Measurements from ENCODE around the gene SMG6. TPM values are rescaled to one million over a fixed set of nuclear protein-coding genes. Genes with fewer than 3 reads are reported as not detected.

SMG6 gene
- polyA plus RNA-seq, 2 donors = 14.0 to 16.7 TPM

DNA sequence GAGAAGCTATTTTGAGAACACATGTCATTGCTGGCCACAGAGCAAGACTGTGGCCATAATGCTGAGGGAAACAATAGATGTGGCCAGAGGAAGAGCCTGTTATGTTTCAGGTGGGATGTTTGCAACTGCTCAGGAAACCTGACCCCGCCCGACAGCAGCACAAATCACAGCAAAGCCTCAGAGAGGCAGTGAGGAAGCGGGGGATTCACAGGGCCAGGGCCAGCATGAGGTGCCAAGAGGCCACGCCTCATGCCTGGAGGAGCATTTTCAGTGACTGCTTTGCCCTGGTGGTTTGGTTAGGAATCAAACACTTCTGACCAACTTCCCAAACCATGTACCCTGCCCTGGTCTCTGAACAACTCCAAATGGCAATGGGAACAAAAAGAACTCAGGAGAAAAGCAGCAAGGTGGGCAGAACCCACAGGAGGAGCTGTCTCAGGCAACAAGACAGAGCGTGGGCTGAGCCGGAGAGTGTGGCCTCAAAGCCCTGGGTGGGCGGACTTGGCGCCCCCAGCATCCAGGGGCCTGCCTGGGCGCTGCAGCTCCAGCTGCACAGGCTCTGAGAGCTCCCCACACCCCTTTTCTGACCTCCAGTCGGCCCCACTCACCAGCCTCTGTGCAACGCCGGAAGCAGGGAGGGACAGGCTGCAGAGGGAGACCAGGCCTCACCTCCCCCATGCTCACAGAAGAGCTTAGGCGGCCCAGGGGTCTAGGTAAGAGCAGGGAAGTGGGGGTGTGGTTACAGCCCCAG, 228.1 kb downstream of the SMG6 start:
- Histone ChIP-seq H3K27me3 (ENCODE audit: control insufficient read depth in 1 of 2, insufficient read depth in 2 of 2, low read length in 2 of 2) (no peaks in the 10 kb centered on the region), H3K4me1 (ENCODE audit: control insufficient read depth in 2 of 2, insufficient read depth in 2 of 2, low read length in 1 of 2) (peaks cover 3 to 13% of the 10 kb centered on the region in 2 donors), H3K4me3 (ENCODE audit: low read depth in 1 of 2, low read length in 2 of 2) (no peak overlapping the region), H3K9me3 (ENCODE audit: control insufficient read depth in 2 of 2, insufficient read depth in 1 of 2, low read depth in 1 of 2, low read length in 1 of 2) (no peaks in the 10 kb centered on the region), H3K36me3 (ENCODE audit: control insufficient read depth in 2 of 2, insufficient read depth in 2 of 2, low read length in 1 of 2) (peaks cover 0 to 23% of the 10 kb centered on the region in 2 donors), H3K27ac (ENCODE audit: low read depth in 2 of 2, low read length in 1 of 2) (peak overlapping the region; percentile 5 to 54)
- WGBS, 2 donors = 39 to 46% methylated on average over 13 of the region's 13 CpGs

DNA sequence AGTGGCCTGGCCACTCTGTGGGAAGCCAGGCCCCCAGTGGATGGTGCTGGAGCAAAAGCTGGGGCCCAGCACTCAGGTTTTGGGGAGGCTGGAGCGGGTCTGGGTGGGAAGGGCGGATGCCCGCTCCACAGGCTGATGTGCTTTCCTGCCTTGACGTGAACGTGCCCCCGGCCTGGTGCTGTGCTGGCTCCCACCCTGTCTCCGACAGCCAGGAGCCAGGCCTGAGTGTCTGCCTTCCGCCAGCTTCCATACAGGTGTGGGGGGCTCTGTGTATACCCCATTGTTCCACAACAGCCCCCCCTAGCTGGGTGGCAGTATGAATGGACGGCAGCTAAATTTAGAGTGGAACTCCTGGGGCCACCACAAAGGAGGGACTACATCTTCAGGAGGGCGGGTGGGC, 228.7 kb downstream of the SMG6 start:
- Histone ChIP-seq H3K4me3 (ENCODE audit: low read depth in 1 of 2, low read length in 2 of 2) (no peak overlapping the region), H3K36me3 (ENCODE audit: control insufficient read depth in 2 of 2, insufficient read depth in 2 of 2, low read length in 1 of 2) (peaks cover 0 to 23% of the 10 kb centered on the region in 2 donors), H3K4me1 (ENCODE audit: control insufficient read depth in 2 of 2, insufficient read depth in 2 of 2, low read length in 1 of 2) (peaks cover 5 to 14% of the 10 kb centered on the region in 2 donors), H3K27me3 (ENCODE audit: control insufficient read depth in 1 of 2, insufficient read depth in 2 of 2, low read length in 2 of 2) (no peaks in the 10 kb centered on the region), H3K27ac (ENCODE audit: low read depth in 2 of 2, low read length in 1 of 2) (peak overlapping the region; percentile 40 to 69), H3K9me3 (ENCODE audit: control insufficient read depth in 2 of 2, insufficient read depth in 1 of 2, low read depth in 1 of 2, low read length in 1 of 2) (no peaks in the 10 kb centered on the region)
- 80 to 87% methylated on average over 10 of the region's 10 CpGs for WGBS, 2 donors

DNA sequence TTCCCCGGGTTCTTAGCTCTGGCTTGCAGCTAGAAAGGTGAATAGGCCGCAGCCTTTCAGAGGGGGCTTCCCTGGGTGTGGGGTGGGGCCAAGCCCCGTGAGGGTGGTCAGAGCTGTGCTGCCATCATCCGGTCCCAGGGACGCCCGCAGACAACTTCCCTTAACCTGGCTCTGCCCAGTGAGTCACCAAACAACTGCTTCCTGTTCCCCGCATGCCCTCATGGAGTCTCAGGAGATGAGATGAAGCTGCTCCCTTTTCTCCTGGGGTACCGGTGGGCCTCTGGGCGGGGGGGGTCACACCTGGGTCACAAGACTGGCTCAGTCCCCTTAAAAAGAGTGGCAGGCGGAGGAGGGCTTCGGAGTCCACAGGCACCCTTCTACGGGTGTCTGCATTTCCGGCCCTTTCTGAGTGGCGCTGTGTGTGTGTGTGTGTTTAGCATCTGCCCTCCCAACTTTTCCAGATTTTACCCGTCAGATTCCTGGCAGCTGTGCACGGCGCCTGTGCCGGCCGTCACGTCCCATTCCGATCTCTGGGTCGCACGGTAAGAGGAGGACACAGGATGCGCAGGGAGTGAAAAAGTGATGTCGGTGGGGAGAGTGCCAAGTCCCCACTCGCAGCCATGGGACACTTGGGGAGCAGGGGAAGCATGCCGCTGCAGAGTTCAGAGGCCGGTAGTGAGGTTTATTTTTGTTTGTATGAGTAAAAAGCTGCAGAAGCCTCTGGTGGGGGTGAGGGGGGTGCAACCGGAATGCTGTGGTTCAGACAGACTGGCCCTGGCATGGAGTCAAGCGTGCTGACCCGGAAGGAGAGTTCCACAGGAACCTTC, 231.9 kb downstream of the SMG6 start:
- Histone ChIP-seq H3K36me3 (ENCODE audit: control insufficient read depth in 2 of 2, insufficient read depth in 2 of 2, low read length in 1 of 2) (peaks cover 0 to 24% of the 10 kb centered on the region in 2 donors), H3K4me1 (ENCODE audit: control insufficient read depth in 2 of 2, insufficient read depth in 2 of 2, low read length in 1 of 2) (peaks cover 3 to 18% of the 10 kb centered on the region in 2 donors)
- 66 to 67% methylated on average over 31 of the region's 31 CpGs for WGBS, 2 donors

DNA sequence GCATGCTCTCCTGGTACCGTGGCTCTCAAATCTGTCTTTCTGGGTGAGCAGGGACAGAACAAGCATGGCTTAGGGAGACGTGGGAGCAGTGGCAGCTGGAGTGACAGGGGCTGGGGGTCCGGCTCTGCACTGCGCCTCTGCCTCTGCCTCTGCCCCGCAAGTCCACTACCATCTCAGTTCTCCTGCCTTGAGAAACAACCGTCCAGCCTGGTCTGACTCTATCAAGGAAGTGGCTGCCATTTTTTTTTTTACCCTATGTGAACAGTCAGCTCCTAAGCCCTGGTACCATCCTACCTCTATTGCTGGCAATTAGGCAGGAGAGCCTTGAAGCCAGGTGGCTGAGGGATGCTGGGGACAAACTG, 232.6 kb downstream of the SMG6 start:
- Histone ChIP-seq H3K27ac (ENCODE audit: low read depth in 2 of 2, low read length in 1 of 2) (peak overlapping the region; percentile 74 to 84), H3K27me3 (ENCODE audit: control insufficient read depth in 1 of 2, insufficient read depth in 2 of 2, low read length in 2 of 2) (no peaks in the 10 kb centered on the region), H3K4me3 (ENCODE audit: low read depth in 1 of 2, low read length in 2 of 2) (no peak overlapping the region), H3K36me3 (ENCODE audit: control insufficient read depth in 2 of 2, insufficient read depth in 2 of 2, low read length in 1 of 2) (peaks cover 0 to 27% of the 10 kb centered on the region in 2 donors), H3K9me3 (ENCODE audit: control insufficient read depth in 2 of 2, insufficient read depth in 1 of 2, low read depth in 1 of 2, low read length in 1 of 2) (peaks cover 0 to 3% of the 10 kb centered on the region in 2 donors), H3K4me1 (ENCODE audit: control insufficient read depth in 2 of 2, insufficient read depth in 2 of 2, low read length in 1 of 2) (peaks cover 2 to 18% of the 10 kb centered on the region in 2 donors)
- WGBS, 2 donors = 81 to 87% methylated on average over 6 of the region's 6 CpGs

More for the DNA sequence above, 231.9 kb downstream of the SMG6 start:
- peaks cover 0 to 3% of the 10 kb centered on the region in 2 donors for H3K9me3 ChIP-seq (ENCODE audit: control insufficient read depth in 2 of 2, insufficient read depth in 1 of 2, low read depth in 1 of 2, low read length in 1 of 2)
- peak overlapping the region; percentile 74 to 84 for H3K27ac ChIP-seq (ENCODE audit: low read depth in 2 of 2, low read length in 1 of 2)
- no peak overlapping the region for H3K4me3 ChIP-seq (ENCODE audit: low read depth in 1 of 2, low read length in 2 of 2)
- no peaks in the 10 kb centered on the region for H3K27me3 ChIP-seq (ENCODE audit: control insufficient read depth in 1 of 2, insufficient read depth in 2 of 2, low read length in 2 of 2)

DNA sequence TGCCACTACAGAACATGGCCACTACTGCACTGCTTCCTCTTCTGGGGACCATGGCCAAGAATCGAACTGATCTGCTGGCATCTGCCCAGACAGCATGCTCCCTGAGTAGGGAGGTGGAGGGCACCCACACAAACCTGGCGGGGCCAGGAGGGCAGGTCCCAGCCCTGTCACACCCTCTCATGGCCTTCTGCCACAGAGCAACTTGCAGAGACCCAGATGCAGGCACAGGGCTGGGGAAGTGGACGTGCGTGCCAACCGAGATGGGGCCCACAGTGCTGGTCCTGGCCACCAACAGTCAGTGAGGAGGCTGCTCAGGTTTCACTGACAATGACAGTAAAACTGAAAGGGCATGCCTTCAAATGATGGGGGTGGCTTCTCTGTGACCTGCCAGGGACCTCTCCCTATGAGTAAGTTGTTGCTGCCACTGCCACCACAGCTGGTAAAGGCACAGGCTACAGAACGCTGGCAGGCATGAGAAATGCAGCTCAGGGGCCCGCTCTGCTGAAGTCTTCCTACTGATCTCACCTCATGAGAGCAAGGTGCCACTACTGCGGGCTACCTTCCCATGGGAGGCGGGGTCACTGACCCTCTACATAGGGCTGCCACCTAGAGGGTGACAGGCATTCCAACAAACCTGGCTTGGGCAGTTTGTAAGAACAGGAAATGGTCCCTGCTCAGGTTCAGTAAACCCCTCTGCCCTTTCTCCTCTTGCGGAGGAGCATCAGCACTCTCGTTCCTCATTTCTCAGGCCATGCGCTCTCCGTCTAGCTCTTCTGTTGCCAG, 233.2 kb downstream of the SMG6 start:
- no peaks in the 10 kb centered on the region for H3K27me3 ChIP-seq (ENCODE audit: control insufficient read depth in 1 of 2, insufficient read depth in 2 of 2, low read length in 2 of 2)
- peaks cover 0 to 3% of the 10 kb centered on the region in 2 donors for H3K9me3 ChIP-seq (ENCODE audit: control insufficient read depth in 2 of 2, insufficient read depth in 1 of 2, low read depth in 1 of 2, low read length in 1 of 2)
- peaks cover 0 to 28% of the 10 kb centered on the region in 2 donors for H3K36me3 ChIP-seq (ENCODE audit: control insufficient read depth in 2 of 2, insufficient read depth in 2 of 2, low read length in 1 of 2)
- H3K4me3 ChIP-seq (ENCODE audit: low read depth in 1 of 2, low read length in 2 of 2) = no peak overlapping the region
- peak overlapping the region; percentile 74 to 84 for H3K27ac ChIP-seq (ENCODE audit: low read depth in 2 of 2, low read length in 1 of 2)
- H3K4me1 ChIP-seq (ENCODE audit: control insufficient read depth in 2 of 2, insufficient read depth in 2 of 2, low read length in 1 of 2) = peaks cover 2 to 15% of the 10 kb centered on the region in 2 donors
- WGBS, 2 donors = 67 to 73% methylated on average over 13 of the region's 13 CpGs

DNA sequence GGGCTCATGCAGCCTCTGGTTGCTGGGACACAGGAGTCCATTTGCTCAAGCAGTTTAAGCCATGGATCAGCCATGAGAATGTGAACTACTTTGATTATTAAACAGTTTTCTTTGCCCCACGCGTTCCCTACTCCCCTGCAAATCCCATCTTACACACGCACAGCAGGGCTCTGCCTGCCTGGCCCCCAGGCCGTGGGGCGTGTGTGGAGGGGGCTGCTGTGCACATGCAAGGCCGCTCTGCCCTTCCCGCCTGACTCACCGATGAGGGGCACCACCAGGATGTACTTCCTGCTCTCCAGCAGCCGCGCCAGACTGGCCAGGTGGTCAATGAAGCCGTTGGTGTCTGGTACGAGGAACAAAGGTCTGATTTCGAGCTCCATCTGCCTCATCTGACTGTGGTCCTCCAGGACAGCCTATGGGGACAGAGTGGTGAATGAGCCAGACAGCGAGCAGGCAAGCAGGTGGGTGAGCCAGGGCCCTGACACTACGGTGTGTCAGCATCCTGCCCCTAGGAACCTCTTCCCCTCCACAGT, 235.0 kb downstream of the SMG6 start:
- H3K27me3 ChIP-seq (ENCODE audit: control insufficient read depth in 1 of 2, insufficient read depth in 2 of 2, low read length in 2 of 2) = no peaks in the 10 kb centered on the region
- H3K36me3 ChIP-seq (ENCODE audit: control insufficient read depth in 2 of 2, insufficient read depth in 2 of 2, low read length in 1 of 2) = peaks cover 4 to 37% of the 10 kb centered on the region in 2 donors
- WGBS, 2 donors = 72 to 74% methylated on average over 15 of the region's 15 CpGs
- H3K27ac ChIP-seq (ENCODE audit: low read depth in 2 of 2, low read length in 1 of 2) = peak overlapping the region; percentile 37 to 50
- no peak overlapping the region for H3K4me3 ChIP-seq (ENCODE audit: low read depth in 1 of 2, low read length in 2 of 2)
- H3K9me3 ChIP-seq (ENCODE audit: control insufficient read depth in 2 of 2, insufficient read depth in 1 of 2, low read depth in 1 of 2, low read length in 1 of 2) = peaks cover 0 to 3% of the 10 kb centered on the region in 2 donors
- H3K4me1 ChIP-seq (ENCODE audit: control insufficient read depth in 2 of 2, insufficient read depth in 2 of 2, low read length in 1 of 2) = peaks cover 10 to 20% of the 10 kb centered on the region in 2 donors

DNA sequence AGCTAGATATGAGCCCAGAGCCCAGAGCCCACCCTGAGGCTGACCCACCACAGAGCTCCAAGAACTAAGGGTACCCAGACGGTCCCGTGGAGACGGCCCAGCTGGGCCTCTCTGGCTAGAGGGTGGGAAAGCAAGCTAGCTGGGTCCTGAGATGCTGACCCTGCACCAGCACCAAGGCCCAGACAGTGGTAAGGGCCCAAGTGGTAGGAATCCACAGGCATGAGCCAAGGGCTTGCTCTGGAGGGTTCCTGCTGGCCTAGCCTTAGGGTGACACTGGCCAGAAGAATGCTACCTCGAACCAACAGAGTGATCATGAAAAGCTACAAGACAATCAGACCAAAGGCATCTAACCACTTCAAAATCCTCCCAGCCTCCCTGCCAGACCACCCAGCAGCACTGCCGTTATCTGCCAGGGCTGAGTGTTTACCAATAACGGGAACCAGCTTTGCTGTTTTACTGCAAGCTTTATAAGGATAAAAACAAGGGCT, 235.5 kb downstream of the SMG6 start:
- 53 to 66% methylated on average over 6 of the region's 6 CpGs for WGBS, 2 donors
- H3K27ac ChIP-seq (ENCODE audit: low read depth in 2 of 2, low read length in 1 of 2) = peak overlapping the region; percentile 50 to 71
- peaks cover 0 to 3% of the 10 kb centered on the region in 2 donors for H3K9me3 ChIP-seq (ENCODE audit: control insufficient read depth in 2 of 2, insufficient read depth in 1 of 2, low read depth in 1 of 2, low read length in 1 of 2)
- H3K4me3 ChIP-seq (ENCODE audit: low read depth in 1 of 2, low read length in 2 of 2) = no peak overlapping the region
- H3K27me3 ChIP-seq (ENCODE audit: control insufficient read depth in 1 of 2, insufficient read depth in 2 of 2, low read length in 2 of 2) = no peaks in the 10 kb centered on the region
- H3K36me3 ChIP-seq (ENCODE audit: control insufficient read depth in 2 of 2, insufficient read depth in 2 of 2, low read length in 1 of 2) = peaks cover 4 to 37% of the 10 kb centered on the region in 2 donors
- H3K4me1 ChIP-seq (ENCODE audit: control insufficient read depth in 2 of 2, insufficient read depth in 2 of 2, low read length in 1 of 2) = peaks cover 10 to 20% of the 10 kb centered on the region in 2 donors

DNA sequence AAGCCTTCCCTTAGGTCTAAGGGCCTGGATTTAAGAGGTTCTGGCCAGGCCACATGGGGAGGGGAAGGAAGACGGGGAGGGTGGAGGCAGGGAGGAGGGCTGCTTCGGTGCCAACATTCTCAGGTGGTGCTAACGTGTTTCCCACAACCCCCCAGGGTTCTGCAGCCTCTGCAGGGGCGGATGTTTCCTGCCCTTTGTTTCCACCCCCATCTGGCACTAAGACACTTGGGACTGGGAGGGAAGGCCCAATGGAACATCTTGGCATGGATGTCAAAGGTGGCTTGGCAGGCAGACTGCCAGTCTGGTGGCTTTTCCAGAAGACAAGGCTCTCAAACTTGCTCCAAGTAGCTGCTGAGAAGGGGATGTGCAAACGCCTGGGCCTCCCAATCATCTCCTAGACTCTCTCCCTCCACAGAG, 236.0 kb downstream of the SMG6 start:
- H3K9me3 ChIP-seq (ENCODE audit: control insufficient read depth in 2 of 2, insufficient read depth in 1 of 2, low read depth in 1 of 2, low read length in 1 of 2) = peaks cover 0 to 3% of the 10 kb centered on the region in 2 donors
- H3K4me1 ChIP-seq (ENCODE audit: control insufficient read depth in 2 of 2, insufficient read depth in 2 of 2, low read length in 1 of 2) = peaks cover 10 to 20% of the 10 kb centered on the region in 2 donors
- 38 to 47% methylated on average over 5 of the region's 5 CpGs for WGBS, 2 donors
- H3K27me3 ChIP-seq (ENCODE audit: control insufficient read depth in 1 of 2, insufficient read depth in 2 of 2, low read length in 2 of 2) = no peaks in the 10 kb centered on the region
- H3K27ac ChIP-seq (ENCODE audit: low read depth in 2 of 2, low read length in 1 of 2) = peak overlapping the region; percentile 50 to 71
- H3K4me3 ChIP-seq (ENCODE audit: low read depth in 1 of 2, low read length in 2 of 2) = no peak overlapping the region
- peaks cover 4 to 38% of the 10 kb centered on the region in 2 donors for H3K36me3 ChIP-seq (ENCODE audit: control insufficient read depth in 2 of 2, insufficient read depth in 2 of 2, low read length in 1 of 2)
